Measurements from ENCODE around the gene P2RX2. TPM values are rescaled to one million over a fixed set of nuclear protein-coding genes. Genes with fewer than 3 reads are reported as not detected.

The P2RX2 gene
- total and polyA plus RNA-seq, 2 experiments from 2014 or later, result 1.1 to 1.7 TPM

DNA sequence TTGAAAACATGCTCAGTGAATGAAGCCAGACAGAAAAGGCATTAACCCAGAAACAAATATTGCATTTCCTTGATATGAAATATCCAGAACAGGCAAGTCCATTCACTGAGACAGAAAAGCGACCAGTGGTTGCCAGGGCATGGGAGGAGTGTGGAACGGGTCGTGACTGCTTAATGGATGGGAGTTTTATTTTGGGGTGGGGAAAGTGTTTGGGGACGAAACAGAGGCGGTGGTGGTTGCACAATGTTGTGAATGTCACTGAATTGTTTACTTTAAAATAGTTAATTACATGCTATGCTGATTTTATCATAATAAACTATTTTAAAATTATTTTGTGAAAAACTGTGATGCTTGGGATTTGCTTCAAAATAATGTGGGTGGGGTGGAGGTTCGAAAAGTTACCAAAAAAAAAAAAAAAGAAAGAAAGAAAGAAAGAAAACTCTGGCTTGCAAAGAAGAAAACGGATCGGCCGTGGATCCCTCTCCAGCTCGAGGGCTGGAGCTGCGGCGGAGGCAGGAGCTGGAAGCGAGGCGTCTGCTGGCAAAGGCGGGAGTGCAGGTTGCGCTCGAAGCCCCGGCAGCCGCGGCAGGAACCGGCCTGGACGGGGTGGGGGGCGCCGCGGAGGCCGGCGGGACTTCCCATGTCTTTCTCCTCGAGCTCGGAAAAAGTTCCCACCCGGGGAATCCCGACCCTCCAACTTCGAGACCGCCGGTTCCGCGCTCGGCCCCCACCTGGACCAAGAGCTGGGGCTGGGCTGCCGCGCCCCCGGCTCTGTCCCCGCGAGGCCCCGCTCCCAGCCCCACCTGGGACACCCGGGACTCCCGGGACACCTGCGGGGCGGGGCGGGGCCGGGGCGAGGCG, 524 bp upstream of the P2RX2 start:
- DNase-seq (ENCODE audit: low spot score) (peak; percentile 76), ATAC-seq (peak; percentile 26)
- TF ChIP-seq ZNF114 (CRISPR knock-in tag; IDR thresholded peaks at IDR 0.05), result no peak
- no peak for TF ChIP-seq ZNF331 (CRISPR knock-in tag; IDR thresholded peaks at IDR 0.05; ENCODE audit: low read depth)
- no peak for TF ChIP-seq POLR2AphosphoS5 (IDR thresholded peaks at IDR 0.05; ENCODE audit: low read depth)
- Mint-ChIP-seq H3K9me3 (peaks cover 30% of the 10 kb centered on the region), H3K27ac (no peak overlapping the region), H3K27me3 (ENCODE audit: insufficient read depth, low read depth, poor library complexity) (peaks cover 64% of the 10 kb centered on the region), H3K4me3 (peak overlapping the region; percentile 71), H3K36me3 (ENCODE audit: low read depth) (peaks cover 12% of the 10 kb centered on the region), H3K4me1 (peaks cover 12% of the 10 kb centered on the region)
- Histone ChIP-seq H3K4me3 (peak overlapping the region; percentile 57), H3K36me3 (ENCODE audit: insufficient read depth) (no peaks in the 10 kb centered on the region), H4K20me1 (replicated peaks; ENCODE audit: insufficient read depth) (0 out of 2 replicates have a peak, but pooled peaks cover 6% of the 10 kb centered on the region), H3F3A (replicated peaks; ENCODE audit: low read depth) (0 out of 2 replicates have a peak, but pooled peaks cover 3% of the 10 kb centered on the region), H3K79me2 (replicated peaks; ENCODE audit: insufficient read depth) (no peaks in the 10 kb centered on the region), H3K27ac (ENCODE audit: low read depth) (no peak overlapping the region), H3K27me3 (ENCODE audit: insufficient read depth) (peaks cover 68% of the 10 kb centered on the region), H3K4me2 (peak overlapping the region; percentile 74), H3K9me2 (ENCODE audit: insufficient read depth) (no peaks in the 10 kb centered on the region), H3K4me1 (ENCODE audit: insufficient read depth) (peaks cover 6% of the 10 kb centered on the region; the same call in 1 of the 2 replicates), H2AFZ (no peak overlapping the region)

DNA sequence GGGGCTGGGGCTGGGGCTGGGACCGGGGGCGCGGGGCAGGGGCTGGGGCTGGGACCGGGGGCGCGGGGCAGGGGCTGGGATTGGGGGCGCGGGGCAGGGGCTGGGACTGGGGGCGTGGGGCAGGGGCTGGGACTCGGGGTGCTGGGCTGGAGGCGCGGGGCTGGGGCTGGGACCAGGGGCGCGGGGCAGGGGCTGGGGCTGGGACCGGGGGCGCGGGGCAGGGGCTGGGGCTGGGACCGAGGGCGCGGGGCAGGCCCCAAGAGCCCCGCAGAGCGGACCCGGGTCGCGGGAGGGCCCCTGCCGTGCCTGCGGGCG, 452 bp downstream of the P2RX2 start:
- Histone ChIP-seq H3K27ac (ENCODE audit: low read depth) (no peak overlapping the region), H3K79me2 (replicated peaks; ENCODE audit: insufficient read depth) (no peaks in the 10 kb centered on the region), H3F3A (replicated peaks; ENCODE audit: low read depth) (0 out of 2 replicates have a peak, but pooled peaks cover 3% of the 10 kb centered on the region), H3K9me2 (ENCODE audit: insufficient read depth) (no peaks in the 10 kb centered on the region), H3K4me2 (peak overlapping the region; percentile 68), H3K36me3 (ENCODE audit: insufficient read depth) (no peaks in the 10 kb centered on the region), H3K4me1 (ENCODE audit: insufficient read depth) (peaks cover 6% of the 10 kb centered on the region; the same call in 1 of the 2 replicates), H3K4me3 (peak overlapping the region; percentile 44), H3K27me3 (ENCODE audit: insufficient read depth) (peaks cover 58% of the 10 kb centered on the region), H2AFZ (no peak overlapping the region), H4K20me1 (replicated peaks; ENCODE audit: insufficient read depth) (0 out of 2 replicates have a peak, but pooled peaks cover 6% of the 10 kb centered on the region)
- ATAC-seq (no peak), DNase-seq (ENCODE audit: low spot score) (no peak)
- Mint-ChIP-seq H3K27ac (no peak overlapping the region), H3K9me3 (peaks cover 30% of the 10 kb centered on the region), H3K4me3 (no peak overlapping the region), H3K27me3 (ENCODE audit: insufficient read depth, low read depth, poor library complexity) (peaks cover 54% of the 10 kb centered on the region), H3K4me1 (peaks cover 14% of the 10 kb centered on the region), H3K36me3 (ENCODE audit: low read depth) (peaks cover 17% of the 10 kb centered on the region)
- TF ChIP-seq POLR2AphosphoS5 (IDR thresholded peaks at IDR 0.05; ENCODE audit: low read depth) (no peak), ZNF114 (CRISPR knock-in tag; IDR thresholded peaks at IDR 0.05) (no peak), EZH2 (IDR thresholded peaks at IDR 0.05; ENCODE audit: low read depth, unreplicated experiment) (no peak), ZNF331 (CRISPR knock-in tag; IDR thresholded peaks at IDR 0.05; ENCODE audit: low read depth) (no peak), ETS1 (IDR thresholded peaks at IDR 0.05) (no peak)

DNA sequence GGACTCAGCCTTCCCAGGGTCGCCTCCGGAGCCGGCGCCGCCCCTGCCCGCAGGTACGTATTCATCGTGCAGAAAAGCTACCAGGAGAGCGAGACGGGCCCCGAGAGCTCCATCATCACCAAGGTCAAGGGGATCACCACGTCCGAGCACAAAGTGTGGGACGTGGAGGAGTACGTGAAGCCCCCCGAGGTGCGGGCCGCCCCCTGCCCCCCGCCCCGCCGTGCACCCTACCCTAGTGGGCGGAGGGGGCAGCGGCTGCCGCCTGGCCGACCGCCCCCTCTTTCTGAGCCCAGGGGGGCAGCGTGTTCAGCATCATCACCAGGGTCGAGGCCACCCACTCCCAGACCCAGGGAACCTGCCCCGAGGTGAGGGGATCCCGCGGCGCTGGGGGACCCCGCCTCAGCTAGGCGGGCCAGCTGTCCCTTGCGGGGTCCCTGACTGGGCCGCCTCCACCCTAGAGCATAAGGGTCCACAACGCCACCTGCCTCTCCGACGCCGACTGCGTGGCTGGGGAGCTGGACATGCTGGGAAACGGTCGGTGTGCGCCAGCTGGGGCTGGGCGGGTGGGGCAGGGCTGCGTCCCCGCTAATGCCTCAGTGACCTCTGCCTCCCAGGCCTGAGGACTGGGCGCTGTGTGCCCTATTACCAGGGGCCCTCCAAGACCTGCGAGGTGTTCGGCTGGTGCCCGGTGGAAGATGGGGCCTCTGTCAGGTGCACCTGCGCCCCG, 973 bp downstream of the P2RX2 start:
- no peak overlapping the region for H3K4me3 Mint-ChIP-seq
- Histone ChIP-seq H3F3A (replicated peaks; ENCODE audit: low read depth) (0 out of 2 replicates have a peak, but pooled peaks cover 3% of the 10 kb centered on the region), H3K27ac (ENCODE audit: low read depth) (no peak overlapping the region), H3K27me3 (ENCODE audit: insufficient read depth) (peaks cover 53% of the 10 kb centered on the region), H3K4me1 (ENCODE audit: insufficient read depth) (peaks cover 6% of the 10 kb centered on the region; the same call in 1 of the 2 replicates), H2AFZ (no peak overlapping the region), H3K9me2 (ENCODE audit: insufficient read depth) (no peaks in the 10 kb centered on the region), H4K20me1 (replicated peaks; ENCODE audit: insufficient read depth) (0 out of 2 replicates have a peak, but pooled peaks cover 6% of the 10 kb centered on the region), H3K4me2 (peak overlapping the region; percentile 68), H3K4me3 (peak overlapping the region; percentile 44), H3K79me2 (replicated peaks; ENCODE audit: insufficient read depth) (no peaks in the 10 kb centered on the region), H3K36me3 (ENCODE audit: insufficient read depth) (no peaks in the 10 kb centered on the region)
- peak; percentile 46 for DNase-seq (ENCODE audit: low spot score)
- ATAC-seq, result peak; percentile 10
- peak; percentile 50 for TF ChIP-seq EZH2 (IDR thresholded peaks at IDR 0.05; ENCODE audit: low read depth, unreplicated experiment)
- TF ChIP-seq JUNB (IDR thresholded peaks at IDR 0.05; ENCODE audit: unreplicated experiment), result no peak
- H3K9me3 Mint-ChIP-seq, result peaks cover 30% of the 10 kb centered on the region
- H3K36me3 Mint-ChIP-seq (ENCODE audit: low read depth), result peaks cover 17% of the 10 kb centered on the region
- peaks cover 14% of the 10 kb centered on the region for H3K4me1 Mint-ChIP-seq
- H3K27me3 Mint-ChIP-seq (ENCODE audit: insufficient read depth, low read depth, poor library complexity), result peaks cover 51% of the 10 kb centered on the region
- no peak overlapping the region for H3K27ac Mint-ChIP-seq
